ENCODE results near the gene SCARF2.
A peak's percentile ranks its signal among the peaks of the same experiment; 100 is the strongest.
"Not testable (repeated sequence)": the region's sequence is repeated elsewhere in the genome, so short reads cannot be mapped to it uniquely, and the experiment has no call there.

SCARF2 gene

GRCh38 chr22:20425566-20426258 is 11.9 kb downstream of the SCARF2 start:
- no peak for DNase-seq

GRCh38 chr22:20424932-20425565 is 12.6 kb downstream of the SCARF2 start:
- no peak for DNase-seq

- no peak for DNase-seq
These were observed 13.1 kb downstream of the SCARF2 start for GRCh38 chr22:20424568-20424931.

GRCh38 chr22:20423906-20424551 is 13.6 kb downstream of the SCARF2 start:
- DNase-seq: no peak

- DNase-seq: no peak
These were observed 14.4 kb downstream of the SCARF2 start for GRCh38 chr22:20423008-20423905.

GRCh38 chr22:20422271-20423007 is 15.2 kb downstream of the SCARF2 start:
- no peak for DNase-seq

GRCh38 chr22:20421507-20421874 is 16.1 kb downstream of the SCARF2 start:
- no peak for DNase-seq

- no peak for DNase-seq
These were observed 17.3 kb downstream of the SCARF2 start for GRCh38 chr22:20420157-20420842.

- no peak for DNase-seq
These were observed 18.0 kb downstream of the SCARF2 start for GRCh38 chr22:20419664-20419951.

GRCh38 chr22:20418211-20418788 is 19.3 kb downstream of the SCARF2 start:
- peak; percentile 62 for DNase-seq

- DNase-seq: not testable (repeated sequence)
These were observed 21.9 kb downstream of the SCARF2 start for GRCh38 chr22:20415699-20416098.

- DNase-seq: not testable (repeated sequence)
These were observed 22.4 kb downstream of the SCARF2 start for GRCh38 chr22:20415241-20415640.

- no peak for DNase-seq
These were observed 23.2 kb downstream of the SCARF2 start for GRCh38 chr22:20414450-20414849.

GRCh38 chr22:20414059-20414440 is 23.6 kb downstream of the SCARF2 start:
- no peak for DNase-seq

GRCh38 chr22:20413217-20414058 is 24.2 kb downstream of the SCARF2 start:
- DNase-seq: no peak

GRCh38 chr22:20412474-20413216 is 25.0 kb downstream of the SCARF2 start:
- DNase-seq: no peak

GRCh38 chr22:20409385-20409784 is 28.2 kb downstream of the SCARF2 start:
- DNase-seq: not testable (repeated sequence)

- no peak for DNase-seq
These were observed 28.7 kb downstream of the SCARF2 start for GRCh38 chr22:20408891-20409290.

GRCh38 chr22:20407829-20408228 is 29.8 kb downstream of the SCARF2 start:
- DNase-seq: no peak
